CD4-positive, alpha-beta T cell (primary cell): ENCODE results near the gene LCMT2. TPM values are rescaled to one million over a fixed set of nuclear protein-coding genes. Genes with fewer than 3 reads are reported as not detected.

Source experiments
- ATAC-seq: fragments of 200-7000 bp; cut with Tn5 transposase; one replicate; pipeline ENCODE4 v1.10.0; 2022; ENCODE audit warnings: mild to moderate bottlenecking; ENCODE audit not compliant: poor library complexity
- CTCF ChIA-PET: fragments of 350-600 bp; sonication (Branson Sonifier 250); formaldehyde crosslinking; loops from one replicate; lab custom pipeline; 2021; ENCODE audit warnings: antibody characterized with exemption, inconsistent platforms; lab: Charles Lee
- POLR2A ChIA-PET: fragments of 350-600 bp; sonication (Branson Sonifier 250); formaldehyde crosslinking; loops from one replicate; lab custom pipeline; 2021; ENCODE audit warnings: antibody characterized with exemption, inconsistent platforms; lab: Charles Lee
- DNase-seq, 14 experiments: peaks; one replicate each; pipeline ENCODE4 v3.0.0-alpha.2; 2013 to 2020; ENCODE audit warnings: mixed read lengths in 2 of 14
- H3K27ac ChIP-seq, 2 donors: one replicate each; pipeline versions ENCODE4 v1.5.1 to v1.7.0; 2013; ENCODE audit warnings: low read length in 2 of 2, low read depth in 1 of 2, mild to moderate bottlenecking in 1 of 2
- H3K27me3 ChIP-seq, 2 experiments: 1 replicate in 1 of 2; 2 replicates in 1 of 2; pipeline versions ENCODE4 v1.6.1 to v1.7.0; 2013; ENCODE audit warnings: low read length in 2 of 2, control low read depth in 1 of 2, mild to moderate bottlenecking in 1 of 2, moderate library complexity in 1 of 2; ENCODE audit not compliant: insufficient read depth in 2 of 2, control insufficient read depth in 1 of 2
- H3K36me3 ChIP-seq: one replicate; pipeline ENCODE4 v1.6.1; 2013; ENCODE audit warnings: low read length, control low read depth; ENCODE audit not compliant: insufficient read depth
- H3K4me1 ChIP-seq: one replicate; pipeline ENCODE4 v1.6.1; 2013; ENCODE audit warnings: low read length, control low read depth; ENCODE audit not compliant: insufficient read depth
- H3K4me3 ChIP-seq: one replicate; pipeline ENCODE4 v1.5.1; 2013; ENCODE audit warnings: mild to moderate bottlenecking, low read length, moderate library complexity
- H3K9me3 ChIP-seq, 2 experiments: 1 replicate in 1 of 2; 2 replicates in 1 of 2; pipeline versions ENCODE4 v1.6.1 to v1.7.0; 2013; ENCODE audit warnings: low read length in 2 of 2, mild to moderate bottlenecking in 2 of 2, control low read depth in 1 of 2, moderate library complexity in 1 of 2; ENCODE audit not compliant: control insufficient read depth in 1 of 2, insufficient read depth in 1 of 2
- H3K27ac Mint-ChIP-seq: one replicate; pipeline ENCODE4 v1.8.0; 2020; ENCODE audit warnings: mixed read lengths
- H3K27me3 Mint-ChIP-seq: one replicate; pipeline ENCODE4 v1.8.0; 2021; ENCODE audit warnings: mixed read lengths
- H3K36me3 Mint-ChIP-seq: one replicate; pipeline ENCODE4 v1.8.0; 2021; ENCODE audit warnings: low read depth, mixed read lengths
- H3K4me1 Mint-ChIP-seq: one replicate; pipeline ENCODE4 v1.8.0; 2021; ENCODE audit warnings: low read depth, mixed read lengths
- H3K4me3 Mint-ChIP-seq: one replicate; pipeline ENCODE4 v1.8.0; 2020; ENCODE audit warnings: mild to moderate bottlenecking, mixed read lengths
- H3K9me3 Mint-ChIP-seq: one replicate; pipeline ENCODE4 v1.8.0; 2020; ENCODE audit warnings: mixed read lengths
- intact Hi-C, 2 experiments: fragments of 100-400 bp; cut with DNase I in 1 of 2; cut with micrococcal nuclease in 1 of 2; formaldehyde crosslinking; loops; one replicate each; pipeline versions ENCODE4 v1.15.1 to v1.9.0; 2023 to 2025; cut with DNase I, micrococcal nuclease
- total RNA-seq, 174 experiments: library from RNA in 2 of 174; stranded (reverse) in 2 of 174; gene quantifications; one replicate each; pipeline ENCODE4 v1.2.3 and lab custom pipeline; 2021 to 2026
- TF ChIP-seq, protein P1 (sequence below): fragments of 200-600 bp; IDR thresholded peaks from one replicate; pipeline ENCODE4 v1.8.0; 2022; ENCODE audit warnings: antibody characterized with exemption, mild to moderate bottlenecking

Gene LCMT2
- total RNA-seq, 2 experiments from 2014 or later, result 5.8 to 5.9 TPM

GRCh38 chr15:43316016-43316970 is 14.1 kb downstream of the LCMT2 start:
- Histone ChIP-seq H3K4me1 (no peaks in the 10 kb centered on the region), H3K9me3 (no peaks in the 10 kb centered on the region), H3K36me3 (no peaks in the 10 kb centered on the region), H3K27ac (no peak overlapping the region), H3K4me3 (no peak overlapping the region), H3K27me3 (peaks cover 0 to 23% of the 10 kb centered on the region in 2 experiments)
- H3K9me3 Mint-ChIP-seq, result no peaks in the 10 kb centered on the region
- ChIA-PET CTCF (no interaction called here), POLR2A (no interaction called here)
- ATAC-seq (no peak), DNase-seq (no peak)
- TF ChIP-seq, protein P1, sequence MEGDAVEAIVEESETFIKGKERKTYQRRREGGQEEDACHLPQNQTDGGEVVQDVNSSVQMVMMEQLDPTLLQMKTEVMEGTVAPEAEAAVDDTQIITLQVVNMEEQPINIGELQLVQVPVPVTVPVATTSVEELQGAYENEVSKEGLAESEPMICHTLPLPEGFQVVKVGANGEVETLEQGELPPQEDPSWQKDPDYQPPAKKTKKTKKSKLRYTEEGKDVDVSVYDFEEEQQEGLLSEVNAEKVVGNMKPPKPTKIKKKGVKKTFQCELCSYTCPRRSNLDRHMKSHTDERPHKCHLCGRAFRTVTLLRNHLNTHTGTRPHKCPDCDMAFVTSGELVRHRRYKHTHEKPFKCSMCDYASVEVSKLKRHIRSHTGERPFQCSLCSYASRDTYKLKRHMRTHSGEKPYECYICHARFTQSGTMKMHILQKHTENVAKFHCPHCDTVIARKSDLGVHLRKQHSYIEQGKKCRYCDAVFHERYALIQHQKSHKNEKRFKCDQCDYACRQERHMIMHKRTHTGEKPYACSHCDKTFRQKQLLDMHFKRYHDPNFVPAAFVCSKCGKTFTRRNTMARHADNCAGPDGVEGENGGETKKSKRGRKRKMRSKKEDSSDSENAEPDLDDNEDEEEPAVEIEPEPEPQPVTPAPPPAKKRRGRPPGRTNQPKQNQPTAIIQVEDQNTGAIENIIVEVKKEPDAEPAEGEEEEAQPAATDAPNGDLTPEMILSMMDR, result no peak
- peaks cover 57% of the 10 kb centered on the region for H3K27me3 Mint-ChIP-seq
- no peaks in the 10 kb centered on the region for H3K4me1 Mint-ChIP-seq
- intact Hi-C loops, result no loop called here
- H3K36me3 Mint-ChIP-seq, result no peaks in the 10 kb centered on the region
- H3K27ac Mint-ChIP-seq, result no peak overlapping the region
- H3K4me3 Mint-ChIP-seq, result no peak overlapping the region

DNA sequence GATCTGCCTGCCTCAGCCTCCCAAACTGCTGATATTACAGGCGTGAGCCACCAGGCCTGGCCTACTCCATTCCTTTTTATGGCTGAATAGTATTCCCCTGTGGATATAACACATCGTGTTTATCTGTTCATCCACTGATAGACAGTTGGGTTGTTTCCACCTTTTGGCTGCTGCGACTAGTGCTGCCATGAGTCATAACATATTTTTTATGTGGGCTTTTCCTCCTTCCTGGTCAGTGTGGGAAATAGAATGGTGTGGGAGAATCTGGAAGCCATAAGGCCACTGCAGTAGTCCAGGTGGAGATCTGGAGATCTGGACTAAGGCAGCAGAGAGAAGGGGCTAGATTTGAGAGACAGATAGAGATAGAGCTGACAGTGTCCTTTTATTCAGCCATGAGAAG is 16.2 kb downstream of the LCMT2 start:
- H3K36me3 ChIP-seq, result no peaks in the 10 kb centered on the region
- Mint-ChIP-seq H3K4me1 (no peaks in the 10 kb centered on the region), H3K36me3 (no peaks in the 10 kb centered on the region), H3K9me3 (no peaks in the 10 kb centered on the region), H3K27me3 (peaks cover 71% of the 10 kb centered on the region), H3K27ac (no peak overlapping the region), H3K4me3 (no peak overlapping the region)
- H3K4me1 ChIP-seq, result no peaks in the 10 kb centered on the region
- ChIA-PET CTCF (no interaction called here), POLR2A (no interaction called here)
- H3K27me3 ChIP-seq, result peaks cover 5 to 25% of the 10 kb centered on the region in 2 experiments
- no peak overlapping the region for H3K27ac ChIP-seq
- no peak overlapping the region for H3K4me3 ChIP-seq
- intact Hi-C loops, result no loop called here
- DNase-seq, result no peak
- TF ChIP-seq, protein P1, result no peak
- no peak for ATAC-seq
- H3K9me3 ChIP-seq, result no peaks in the 10 kb centered on the region

GRCh38 chr15:43312378-43312777 is 18.0 kb downstream of the LCMT2 start:
- Histone ChIP-seq H3K27ac (no peak overlapping the region), H3K4me3 (no peak overlapping the region), H3K36me3 (no peaks in the 10 kb centered on the region), H3K9me3 (no peaks in the 10 kb centered on the region), H3K27me3 (peaks cover 5 to 27% of the 10 kb centered on the region in 2 experiments), H3K4me1 (no peaks in the 10 kb centered on the region)
- Mint-ChIP-seq H3K9me3 (no peaks in the 10 kb centered on the region), H3K36me3 (no peaks in the 10 kb centered on the region), H3K27ac (no peak overlapping the region), H3K4me3 (no peak overlapping the region), H3K27me3 (peaks cover 68% of the 10 kb centered on the region), H3K4me1 (no peaks in the 10 kb centered on the region)
- POLR2A ChIA-PET, result no interaction called here
- CTCF ChIA-PET, result no interaction called here
- ATAC-seq (no peak), DNase-seq (no peak)
- intact Hi-C loops, result no loop called here
- TF ChIP-seq, protein P1, result no peak
